K562 (cell line): Measurements from ENCODE around the gene CD79A. TPM values are rescaled to one million over a fixed set of nuclear protein-coding genes. Genes with fewer than 3 reads are reported as not detected.

ENCODE experiments used
- ADNP ChIP-seq: fragments of 200-800 bp; sonication (Bioruptor generic); IDR thresholded peaks from 2 replicates; pipeline ENCODE4 v1.6.1; 2016; ENCODE audit warnings: missing genetic modification characterization, missing compliant biosample characterization
- CHD2 ChIP-seq: IDR thresholded peaks from 2 replicates; pipeline ENCODE4 v1.6.1; 2011; ENCODE audit warnings: low read depth, low read length
- DNMT1 ChIP-seq: fragments of 450-650 bp; IDR thresholded peaks from 2 replicates; pipeline ENCODE4 v1.6.1; 2016; ENCODE audit warnings: antibody characterized with exemption, mild to moderate bottlenecking
- EP300 ChIP-seq: IDR thresholded peaks from 2 replicates; pipeline ENCODE4 v1.6.1; 2012; ENCODE audit warnings: low read length, improper control_type of control experiment
- NFE2L1 ChIP-seq: fragments of 450-650 bp; IDR thresholded peaks from 2 replicates; pipeline ENCODE4 v1.6.1; 2016; ENCODE audit warnings: missing genetic modification characterization, low read depth, mild to moderate bottlenecking, missing compliant biosample characterization, moderate library complexity, borderline replicate concordance
- POLR2B ChIP-seq: fragments of 450-650 bp; IDR thresholded peaks from 2 replicates; pipeline ENCODE4 v1.6.1; 2018; ENCODE audit warnings: low read depth; ENCODE audit not compliant: partially characterized antibody
- RBBP5 ChIP-seq: fragments of 200-600 bp; sonication (generic); IDR thresholded peaks from 2 replicates; pipeline ENCODE4 v1.6.1; 2012; ENCODE audit warnings: borderline replicate concordance, mild to moderate bottlenecking, low read length, control low read depth, inconsistent platforms; ENCODE audit not compliant: insufficient read depth, poor library complexity, severe bottlenecking
- STAT5B ChIP-seq: fragments of 250-450 bp; sonication (Bioruptor Pico); IDR thresholded peaks from 2 replicates; pipeline ENCODE4 v1.8.0; 2021; ENCODE audit warnings: mild to moderate bottlenecking, inconsistent platforms
- ZNF57 ChIP-seq: fragments of 450-650 bp; formaldehyde crosslinking; IDR thresholded peaks from 2 replicates; pipeline ENCODE4 v1.4.0; 2020; ENCODE audit warnings: mild to moderate bottlenecking, moderate library complexity
- polyA plus RNA-seq, 8 experiments: library from polyadenylated mRNA; depleted of rRNA in 4 of 8; stranded (reverse) in 5 of 8; unstranded in 3 of 8; fragments of >200 nt; fragmentation: Nextera tagmentation in 2 of 8; fragmentation: Illumina TruSeq in 1 of 8; extraction: Ambion mirVana in 2 of 8; extraction: Trizol in 1 of 8; gene quantifications; 2 replicates each; pipeline versions ENCODE4 v1.2.1 to v1.2.3, GENCODE V29; 2011 to 2014; ENCODE audit warnings: inconsistent platforms in 1 of 8, missing spikeins in 1 of 8
- total RNA-seq, 7 experiments: library from RNA; depleted of rRNA in 6 of 7; stranded (reverse); fragments of >200 nt in 6 of 7; fragmentation: Illumina TruSeq in 2 of 7; extraction: Trizol in 2 of 7; gene quantifications; 2 replicates each; pipeline versions ENCODE4 v1.2.1 to v1.2.3, GENCODE V29; 2011 to 2021; ENCODE audit warnings: low replicate concordance in 1 of 7
- TF ChIP-seq, protein P1 (sequence below): fragments of 150-350 bp; IDR thresholded peaks from 2 replicates; pipeline ENCODE4 v1.6.1; 2014; ENCODE audit warnings: low read depth, mild to moderate bottlenecking, low read length, borderline replicate concordance
- TF ChIP-seq, protein P2 (sequence below): fragments of 200-600 bp; sonication (generic); IDR thresholded peaks from one replicate; pipeline ENCODE4 v1.6.1; 2012; ENCODE audit warnings: mild to moderate bottlenecking, low read depth, low read length, inconsistent platforms

The CD79A gene
- total and polyA plus RNA-seq, 9 of the 15 experiments (the other 6 are each of a cell fraction or from before 2014, with no cell fraction given) = 0.04 to 0.72 (median 0.17) TPM; not detected in 3

GRCh38 chr19:41843371-41843770, 33.7 kb upstream of the CD79A start (continued):
- TF ChIP-seq, protein P1, sequence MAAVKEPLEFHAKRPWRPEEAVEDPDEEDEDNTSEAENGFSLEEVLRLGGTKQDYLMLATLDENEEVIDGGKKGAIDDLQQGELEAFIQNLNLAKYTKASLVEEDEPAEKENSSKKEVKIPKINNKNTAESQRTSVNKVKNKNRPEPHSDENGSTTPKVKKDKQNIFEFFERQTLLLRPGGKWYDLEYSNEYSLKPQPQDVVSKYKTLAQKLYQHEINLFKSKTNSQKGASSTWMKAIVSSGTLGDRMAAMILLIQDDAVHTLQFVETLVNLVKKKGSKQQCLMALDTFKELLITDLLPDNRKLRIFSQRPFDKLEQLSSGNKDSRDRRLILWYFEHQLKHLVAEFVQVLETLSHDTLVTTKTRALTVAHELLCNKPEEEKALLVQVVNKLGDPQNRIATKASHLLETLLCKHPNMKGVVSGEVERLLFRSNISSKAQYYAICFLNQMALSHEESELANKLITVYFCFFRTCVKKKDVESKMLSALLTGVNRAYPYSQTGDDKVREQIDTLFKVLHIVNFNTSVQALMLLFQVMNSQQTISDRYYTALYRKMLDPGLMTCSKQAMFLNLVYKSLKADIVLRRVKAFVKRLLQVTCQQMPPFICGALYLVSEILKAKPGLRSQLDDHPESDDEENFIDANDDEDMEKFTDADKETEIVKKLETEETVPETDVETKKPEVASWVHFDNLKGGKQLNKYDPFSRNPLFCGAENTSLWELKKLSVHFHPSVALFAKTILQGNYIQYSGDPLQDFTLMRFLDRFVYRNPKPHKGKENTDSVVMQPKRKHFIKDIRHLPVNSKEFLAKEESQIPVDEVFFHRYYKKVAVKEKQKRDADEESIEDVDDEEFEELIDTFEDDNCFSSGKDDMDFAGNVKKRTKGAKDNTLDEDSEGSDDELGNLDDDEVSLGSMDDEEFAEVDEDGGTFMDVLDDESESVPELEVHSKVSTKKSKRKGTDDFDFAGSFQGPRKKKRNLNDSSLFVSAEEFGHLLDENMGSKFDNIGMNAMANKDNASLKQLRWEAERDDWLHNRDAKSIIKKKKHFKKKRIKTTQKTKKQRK = no peak
- no peak for TF ChIP-seq CHD2
- no peak for TF ChIP-seq NFE2L1 (tag)
- no peak for TF ChIP-seq RBBP5
- no peak for TF ChIP-seq POLR2B
- TF ChIP-seq STAT5B = no peak
- TF ChIP-seq ADNP (tag) = no peak
- TF ChIP-seq, protein P2, sequence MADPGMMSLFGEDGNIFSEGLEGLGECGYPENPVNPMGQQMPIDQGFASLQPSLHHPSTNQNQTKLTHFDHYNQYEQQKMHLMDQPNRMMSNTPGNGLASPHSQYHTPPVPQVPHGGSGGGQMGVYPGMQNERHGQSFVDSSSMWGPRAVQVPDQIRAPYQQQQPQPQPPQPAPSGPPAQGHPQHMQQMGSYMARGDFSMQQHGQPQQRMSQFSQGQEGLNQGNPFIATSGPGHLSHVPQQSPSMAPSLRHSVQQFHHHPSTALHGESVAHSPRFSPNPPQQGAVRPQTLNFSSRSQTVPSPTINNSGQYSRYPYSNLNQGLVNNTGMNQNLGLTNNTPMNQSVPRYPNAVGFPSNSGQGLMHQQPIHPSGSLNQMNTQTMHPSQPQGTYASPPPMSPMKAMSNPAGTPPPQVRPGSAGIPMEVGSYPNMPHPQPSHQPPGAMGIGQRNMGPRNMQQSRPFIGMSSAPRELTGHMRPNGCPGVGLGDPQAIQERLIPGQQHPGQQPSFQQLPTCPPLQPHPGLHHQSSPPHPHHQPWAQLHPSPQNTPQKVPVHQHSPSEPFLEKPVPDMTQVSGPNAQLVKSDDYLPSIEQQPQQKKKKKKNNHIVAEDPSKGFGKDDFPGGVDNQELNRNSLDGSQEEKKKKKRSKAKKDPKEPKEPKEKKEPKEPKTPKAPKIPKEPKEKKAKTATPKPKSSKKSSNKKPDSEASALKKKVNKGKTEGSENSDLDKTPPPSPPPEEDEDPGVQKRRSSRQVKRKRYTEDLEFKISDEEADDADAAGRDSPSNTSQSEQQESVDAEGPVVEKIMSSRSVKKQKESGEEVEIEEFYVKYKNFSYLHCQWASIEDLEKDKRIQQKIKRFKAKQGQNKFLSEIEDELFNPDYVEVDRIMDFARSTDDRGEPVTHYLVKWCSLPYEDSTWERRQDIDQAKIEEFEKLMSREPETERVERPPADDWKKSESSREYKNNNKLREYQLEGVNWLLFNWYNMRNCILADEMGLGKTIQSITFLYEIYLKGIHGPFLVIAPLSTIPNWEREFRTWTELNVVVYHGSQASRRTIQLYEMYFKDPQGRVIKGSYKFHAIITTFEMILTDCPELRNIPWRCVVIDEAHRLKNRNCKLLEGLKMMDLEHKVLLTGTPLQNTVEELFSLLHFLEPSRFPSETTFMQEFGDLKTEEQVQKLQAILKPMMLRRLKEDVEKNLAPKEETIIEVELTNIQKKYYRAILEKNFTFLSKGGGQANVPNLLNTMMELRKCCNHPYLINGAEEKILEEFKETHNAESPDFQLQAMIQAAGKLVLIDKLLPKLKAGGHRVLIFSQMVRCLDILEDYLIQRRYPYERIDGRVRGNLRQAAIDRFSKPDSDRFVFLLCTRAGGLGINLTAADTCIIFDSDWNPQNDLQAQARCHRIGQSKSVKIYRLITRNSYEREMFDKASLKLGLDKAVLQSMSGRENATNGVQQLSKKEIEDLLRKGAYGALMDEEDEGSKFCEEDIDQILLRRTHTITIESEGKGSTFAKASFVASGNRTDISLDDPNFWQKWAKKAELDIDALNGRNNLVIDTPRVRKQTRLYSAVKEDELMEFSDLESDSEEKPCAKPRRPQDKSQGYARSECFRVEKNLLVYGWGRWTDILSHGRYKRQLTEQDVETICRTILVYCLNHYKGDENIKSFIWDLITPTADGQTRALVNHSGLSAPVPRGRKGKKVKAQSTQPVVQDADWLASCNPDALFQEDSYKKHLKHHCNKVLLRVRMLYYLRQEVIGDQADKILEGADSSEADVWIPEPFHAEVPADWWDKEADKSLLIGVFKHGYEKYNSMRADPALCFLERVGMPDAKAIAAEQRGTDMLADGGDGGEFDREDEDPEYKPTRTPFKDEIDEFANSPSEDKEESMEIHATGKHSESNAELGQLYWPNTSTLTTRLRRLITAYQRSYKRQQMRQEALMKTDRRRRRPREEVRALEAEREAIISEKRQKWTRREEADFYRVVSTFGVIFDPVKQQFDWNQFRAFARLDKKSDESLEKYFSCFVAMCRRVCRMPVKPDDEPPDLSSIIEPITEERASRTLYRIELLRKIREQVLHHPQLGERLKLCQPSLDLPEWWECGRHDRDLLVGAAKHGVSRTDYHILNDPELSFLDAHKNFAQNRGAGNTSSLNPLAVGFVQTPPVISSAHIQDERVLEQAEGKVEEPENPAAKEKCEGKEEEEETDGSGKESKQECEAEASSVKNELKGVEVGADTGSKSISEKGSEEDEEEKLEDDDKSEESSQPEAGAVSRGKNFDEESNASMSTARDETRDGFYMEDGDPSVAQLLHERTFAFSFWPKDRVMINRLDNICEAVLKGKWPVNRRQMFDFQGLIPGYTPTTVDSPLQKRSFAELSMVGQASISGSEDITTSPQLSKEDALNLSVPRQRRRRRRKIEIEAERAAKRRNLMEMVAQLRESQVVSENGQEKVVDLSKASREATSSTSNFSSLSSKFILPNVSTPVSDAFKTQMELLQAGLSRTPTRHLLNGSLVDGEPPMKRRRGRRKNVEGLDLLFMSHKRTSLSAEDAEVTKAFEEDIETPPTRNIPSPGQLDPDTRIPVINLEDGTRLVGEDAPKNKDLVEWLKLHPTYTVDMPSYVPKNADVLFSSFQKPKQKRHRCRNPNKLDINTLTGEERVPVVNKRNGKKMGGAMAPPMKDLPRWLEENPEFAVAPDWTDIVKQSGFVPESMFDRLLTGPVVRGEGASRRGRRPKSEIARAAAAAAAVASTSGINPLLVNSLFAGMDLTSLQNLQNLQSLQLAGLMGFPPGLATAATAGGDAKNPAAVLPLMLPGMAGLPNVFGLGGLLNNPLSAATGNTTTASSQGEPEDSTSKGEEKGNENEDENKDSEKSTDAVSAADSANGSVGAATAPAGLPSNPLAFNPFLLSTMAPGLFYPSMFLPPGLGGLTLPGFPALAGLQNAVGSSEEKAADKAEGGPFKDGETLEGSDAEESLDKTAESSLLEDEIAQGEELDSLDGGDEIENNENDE = no peak
- no peak for TF ChIP-seq ZNF57 (CRISPR knock-in tag)
- TF ChIP-seq EP300 = peak; percentile 36; the same call in 1 of the 2 replicates
- TF ChIP-seq DNMT1 = no peak
